Measurements from ENCODE around the gene THEMIS.

THEMIS gene

DNA sequence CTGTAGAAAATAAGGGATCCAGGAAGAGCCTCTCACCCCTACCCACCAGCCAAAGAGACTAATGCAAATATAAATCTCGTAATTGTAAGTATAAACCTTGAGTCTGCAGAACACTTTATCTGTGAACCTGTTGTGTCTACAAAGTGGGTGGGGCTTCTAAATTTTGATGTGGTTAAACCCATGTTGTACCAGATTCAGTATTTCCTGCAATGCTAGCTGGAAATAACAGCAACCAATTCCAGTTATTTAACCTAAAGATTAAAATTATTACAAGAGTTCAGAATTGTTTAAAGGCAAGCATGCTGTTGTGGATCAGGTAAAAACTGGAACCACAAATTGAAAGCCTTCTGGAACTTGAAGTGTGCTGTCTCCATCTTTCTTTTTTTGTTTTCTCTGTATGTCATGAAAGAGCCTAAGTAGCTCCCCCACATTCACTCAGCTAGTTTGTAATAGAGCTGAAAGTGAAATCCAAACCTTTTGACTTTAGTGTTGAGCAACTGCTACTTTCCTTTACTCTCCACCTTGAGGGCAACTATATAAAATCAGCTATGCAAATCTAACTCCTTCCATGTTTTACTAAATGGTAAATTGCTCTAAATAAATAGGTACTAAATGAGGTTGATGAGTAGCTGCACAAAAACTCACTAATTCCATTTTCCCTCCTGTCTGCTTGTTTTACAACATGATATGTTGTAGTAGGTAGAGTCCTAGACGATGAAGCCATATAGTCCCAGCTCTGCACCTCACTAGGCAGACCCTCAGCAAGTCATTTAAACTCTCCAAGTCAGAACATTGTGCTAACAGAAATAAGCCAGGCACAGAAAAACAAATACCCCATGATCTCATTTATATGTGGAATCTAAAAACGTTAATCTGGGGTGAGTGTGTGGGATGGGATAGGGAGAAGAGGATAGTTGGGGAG, 17.9 kb upstream of the THEMIS start:
- TF ChIP-seq, protein P1, sequence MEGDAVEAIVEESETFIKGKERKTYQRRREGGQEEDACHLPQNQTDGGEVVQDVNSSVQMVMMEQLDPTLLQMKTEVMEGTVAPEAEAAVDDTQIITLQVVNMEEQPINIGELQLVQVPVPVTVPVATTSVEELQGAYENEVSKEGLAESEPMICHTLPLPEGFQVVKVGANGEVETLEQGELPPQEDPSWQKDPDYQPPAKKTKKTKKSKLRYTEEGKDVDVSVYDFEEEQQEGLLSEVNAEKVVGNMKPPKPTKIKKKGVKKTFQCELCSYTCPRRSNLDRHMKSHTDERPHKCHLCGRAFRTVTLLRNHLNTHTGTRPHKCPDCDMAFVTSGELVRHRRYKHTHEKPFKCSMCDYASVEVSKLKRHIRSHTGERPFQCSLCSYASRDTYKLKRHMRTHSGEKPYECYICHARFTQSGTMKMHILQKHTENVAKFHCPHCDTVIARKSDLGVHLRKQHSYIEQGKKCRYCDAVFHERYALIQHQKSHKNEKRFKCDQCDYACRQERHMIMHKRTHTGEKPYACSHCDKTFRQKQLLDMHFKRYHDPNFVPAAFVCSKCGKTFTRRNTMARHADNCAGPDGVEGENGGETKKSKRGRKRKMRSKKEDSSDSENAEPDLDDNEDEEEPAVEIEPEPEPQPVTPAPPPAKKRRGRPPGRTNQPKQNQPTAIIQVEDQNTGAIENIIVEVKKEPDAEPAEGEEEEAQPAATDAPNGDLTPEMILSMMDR (conservative IDR thresholded peaks at IDR 0.05; ENCODE audit: control insufficient read depth, insufficient read depth, low read depth, low read length): no peak
- DNase-seq (ENCODE audit: low read depth): no peak
- no peak overlapping the region for H3K4me3 ChIP-seq (ENCODE audit: control insufficient read depth, low read depth, low read length)

DNA sequence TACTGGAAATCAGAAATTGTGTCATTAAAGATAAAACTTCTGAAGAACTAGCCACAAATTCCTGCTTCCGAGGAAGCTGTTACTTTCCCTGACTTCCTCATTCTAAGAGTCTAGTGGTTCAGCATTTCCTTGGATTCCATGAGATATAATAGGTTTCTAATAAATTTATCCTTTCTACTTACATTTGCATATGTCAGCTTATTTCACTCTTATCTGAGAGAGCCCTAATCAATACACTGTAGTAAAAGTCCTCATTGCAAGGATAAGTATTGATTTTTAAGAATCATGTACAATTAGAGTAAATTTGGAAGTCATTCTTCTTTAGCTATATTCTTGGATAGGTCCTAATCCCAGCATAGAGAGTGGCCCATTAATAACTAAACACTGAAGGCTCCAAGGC, 16.9 kb upstream of the THEMIS start:
- TF ChIP-seq, protein P1 (conservative IDR thresholded peaks at IDR 0.05; ENCODE audit: control insufficient read depth, insufficient read depth, low read depth, low read length): no peak
- DNase-seq (ENCODE audit: low read depth): no peak
- H3K4me3 ChIP-seq (ENCODE audit: control insufficient read depth, low read depth, low read length): no peak overlapping the region

DNA sequence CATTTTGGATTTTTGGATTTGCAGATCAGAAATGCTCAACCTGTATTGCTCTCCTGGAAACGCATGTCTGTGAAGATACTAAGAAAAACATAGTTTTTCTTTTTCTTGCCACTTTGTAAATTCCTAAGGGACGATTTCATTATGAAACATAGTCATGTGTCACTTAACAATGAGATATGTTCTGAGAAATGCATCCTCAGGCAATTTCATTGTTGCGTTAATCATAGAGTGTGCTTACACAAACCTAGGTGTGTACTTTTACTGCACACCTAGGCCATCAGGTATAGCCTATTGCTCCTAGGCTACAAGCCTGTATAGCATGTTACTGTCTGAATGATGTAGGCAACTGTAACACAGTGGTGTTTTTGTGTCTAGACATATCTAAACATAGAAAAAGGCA, 13.4 kb upstream of the THEMIS start:
- TF ChIP-seq, protein P1 (conservative IDR thresholded peaks at IDR 0.05; ENCODE audit: control insufficient read depth, insufficient read depth, low read depth, low read length): no peak
- no peak overlapping the region for H3K4me3 ChIP-seq (ENCODE audit: control insufficient read depth, low read depth, low read length)
- no peak for DNase-seq (ENCODE audit: low read depth)

DNA sequence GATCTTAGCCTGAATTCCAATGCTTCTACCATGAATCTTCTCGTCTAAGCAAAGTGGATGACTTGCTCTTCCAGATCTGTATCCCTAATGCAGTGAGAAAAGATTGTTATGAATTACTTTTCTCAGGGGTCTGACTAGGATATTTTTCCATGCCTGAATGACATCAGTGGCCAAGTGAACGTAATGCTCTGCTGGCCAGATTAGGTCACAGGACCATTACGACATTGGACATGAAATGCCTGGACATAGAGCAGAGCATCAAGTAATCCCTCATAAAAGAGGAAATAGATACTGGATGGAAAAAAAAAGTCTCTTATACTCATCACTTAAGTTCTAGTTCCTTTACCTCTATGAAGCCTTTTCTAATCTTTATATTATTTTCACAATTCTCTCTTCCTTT, 12.1 kb upstream of the THEMIS start:
- H3K4me3 ChIP-seq (ENCODE audit: control insufficient read depth, low read depth, low read length): no peak overlapping the region
- TF ChIP-seq, protein P1 (conservative IDR thresholded peaks at IDR 0.05; ENCODE audit: control insufficient read depth, insufficient read depth, low read depth, low read length): no peak
- no peak for DNase-seq (ENCODE audit: low read depth)

DNA sequence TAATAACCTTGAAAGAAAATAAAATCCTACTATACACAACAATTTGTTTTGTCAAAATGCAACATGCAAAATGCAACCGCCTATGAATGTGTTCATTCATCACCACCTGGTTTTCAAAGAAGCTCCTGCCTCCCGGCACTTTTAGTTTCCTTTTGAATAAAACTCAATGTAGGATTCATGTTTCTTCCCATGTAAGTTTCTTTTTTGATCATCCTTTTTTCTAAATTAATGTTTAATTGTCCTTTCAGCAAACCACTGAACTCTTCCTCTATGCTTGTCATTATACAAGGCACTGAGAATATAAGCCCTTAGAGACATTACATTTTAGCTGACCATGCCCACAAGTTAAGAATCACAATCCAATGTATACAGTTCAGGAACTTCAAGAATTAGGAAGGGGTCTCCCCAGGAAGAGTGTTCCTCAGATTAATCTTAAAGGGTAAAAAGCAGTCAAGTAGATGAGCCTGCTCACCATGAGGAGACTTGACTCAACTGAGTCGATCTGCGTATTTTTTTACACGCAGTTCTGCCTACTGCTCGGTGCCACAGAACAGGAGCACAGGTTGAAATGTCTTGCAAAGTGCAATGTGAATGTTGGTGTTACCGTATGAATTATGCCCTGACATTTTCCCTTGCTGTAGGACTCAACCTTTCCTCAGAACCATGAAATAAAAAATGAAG, 7.2 kb upstream of the THEMIS start:
- no peak for DNase-seq (ENCODE audit: low read depth)
- no peak overlapping the region for H3K4me3 ChIP-seq (ENCODE audit: control insufficient read depth, low read depth, low read length)
- TF ChIP-seq, protein P1 (conservative IDR thresholded peaks at IDR 0.05; ENCODE audit: control insufficient read depth, insufficient read depth, low read depth, low read length): no peak

DNA sequence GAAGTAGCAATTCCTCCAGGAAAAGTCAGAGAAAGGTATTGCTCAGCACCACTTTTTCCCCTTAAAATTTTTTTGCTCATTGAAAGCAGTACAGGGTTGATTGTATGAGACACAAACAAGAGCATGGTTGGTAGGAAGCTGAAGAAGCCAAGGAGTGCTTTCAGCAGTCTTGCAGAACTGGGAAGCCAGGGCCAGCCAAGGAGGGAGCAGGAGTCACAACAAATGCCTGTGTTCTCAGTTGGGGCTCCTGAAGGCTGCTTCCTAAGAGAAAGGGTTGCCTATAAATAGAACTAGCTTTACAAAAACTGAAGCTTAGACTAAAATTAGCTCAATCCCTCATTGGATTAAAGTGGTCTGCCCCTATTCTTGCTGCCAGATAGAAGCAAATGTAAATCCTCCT, 3.3 kb upstream of the THEMIS start:
- no peak overlapping the region for H3K4me3 ChIP-seq (ENCODE audit: control insufficient read depth, low read depth, low read length)
- TF ChIP-seq, protein P1 (conservative IDR thresholded peaks at IDR 0.05; ENCODE audit: control insufficient read depth, insufficient read depth, low read depth, low read length): no peak
- DNase-seq (ENCODE audit: low read depth): no peak
